Measurements from ENCODE around the gene ADAMTS2.

DNA sequence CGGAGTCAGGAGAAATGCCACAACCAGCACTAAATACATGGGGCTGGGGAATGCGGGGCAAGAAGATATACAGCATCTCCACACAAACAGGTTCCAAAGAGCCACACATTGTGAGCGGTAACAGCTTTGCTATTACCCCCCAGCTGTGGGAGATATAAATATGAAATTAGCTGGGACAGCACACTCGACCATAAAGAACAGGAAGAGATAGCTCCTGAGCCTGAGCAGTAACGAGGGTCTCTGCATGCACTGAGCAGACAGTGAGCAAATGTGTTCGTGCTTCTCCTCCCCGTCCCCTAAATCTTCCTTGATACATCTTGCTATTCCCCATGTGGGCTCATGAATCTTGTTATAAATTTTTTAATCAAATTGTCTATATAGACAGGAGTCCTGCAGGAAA lies 53.1 kb downstream of the ADAMTS2 start:
- TF ChIP-seq, protein P1, sequence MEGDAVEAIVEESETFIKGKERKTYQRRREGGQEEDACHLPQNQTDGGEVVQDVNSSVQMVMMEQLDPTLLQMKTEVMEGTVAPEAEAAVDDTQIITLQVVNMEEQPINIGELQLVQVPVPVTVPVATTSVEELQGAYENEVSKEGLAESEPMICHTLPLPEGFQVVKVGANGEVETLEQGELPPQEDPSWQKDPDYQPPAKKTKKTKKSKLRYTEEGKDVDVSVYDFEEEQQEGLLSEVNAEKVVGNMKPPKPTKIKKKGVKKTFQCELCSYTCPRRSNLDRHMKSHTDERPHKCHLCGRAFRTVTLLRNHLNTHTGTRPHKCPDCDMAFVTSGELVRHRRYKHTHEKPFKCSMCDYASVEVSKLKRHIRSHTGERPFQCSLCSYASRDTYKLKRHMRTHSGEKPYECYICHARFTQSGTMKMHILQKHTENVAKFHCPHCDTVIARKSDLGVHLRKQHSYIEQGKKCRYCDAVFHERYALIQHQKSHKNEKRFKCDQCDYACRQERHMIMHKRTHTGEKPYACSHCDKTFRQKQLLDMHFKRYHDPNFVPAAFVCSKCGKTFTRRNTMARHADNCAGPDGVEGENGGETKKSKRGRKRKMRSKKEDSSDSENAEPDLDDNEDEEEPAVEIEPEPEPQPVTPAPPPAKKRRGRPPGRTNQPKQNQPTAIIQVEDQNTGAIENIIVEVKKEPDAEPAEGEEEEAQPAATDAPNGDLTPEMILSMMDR (IDR thresholded peaks at IDR 0.05) = no peak
- no peak for TF ChIP-seq EP300 (IDR thresholded peaks at IDR 0.05; ENCODE audit: low read depth)
- TF ChIP-seq POLR2A (IDR thresholded peaks at IDR 0.05) = no peak
- no peak for TF ChIP-seq POLR2AphosphoS5 (IDR thresholded peaks at IDR 0.05)

Measured in transverse colon (tissue), 4 donors.